CD4-positive, alpha-beta T cell treated with Interleukin-21 for 1 hour (primary cell): ENCODE measurements around the gene GARIN1A.
"Not testable (repeated sequence)": the region's sequence is repeated elsewhere in the genome, so short reads cannot be mapped to it uniquely, and the experiment has no call there.

ENCODE experiments used
- DNase-seq: peaks from one replicate; pipeline ENCODE4 v3.0.0-alpha.2; 2020

GARIN1A gene

GRCh38 chr7:128671992-128672391 is at the start of gene GARIN1A:
GARIN1A (plus strand) TSS chr7:128672292; CDS start chr7:128672398, 106 bp downstream.
- DNase-seq: no peak

GRCh38 chr7:128627124-128627523 is 45.0 kb upstream of the GARIN1A start:
- not testable (repeated sequence) for DNase-seq

- DNase-seq: not testable (repeated sequence)
Measured at GRCh38 chr7:128633915-128634314, 38.2 kb upstream of the GARIN1A start.

- not testable (repeated sequence) for DNase-seq
Measured at GRCh38 chr7:128645206-128645605, 26.9 kb upstream of the GARIN1A start.

GRCh38 chr7:128645844-128646243 is 26.2 kb upstream of the GARIN1A start:
- not testable (repeated sequence) for DNase-seq

- DNase-seq: not testable (repeated sequence)
Measured at GRCh38 chr7:128646877-128647276, 25.2 kb upstream of the GARIN1A start.

- not testable (repeated sequence) for DNase-seq
Measured at GRCh38 chr7:128651096-128651495, 21.0 kb upstream of the GARIN1A start.

GRCh38 chr7:128652606-128653005 is 19.5 kb upstream of the GARIN1A start:
- not testable (repeated sequence) for DNase-seq

GRCh38 chr7:128653197-128653596 is 18.9 kb upstream of the GARIN1A start:
- DNase-seq: not testable (repeated sequence)

- DNase-seq: not testable (repeated sequence)
Measured at GRCh38 chr7:128654080-128654479, 18.0 kb upstream of the GARIN1A start.

- DNase-seq: not testable (repeated sequence)
Measured at GRCh38 chr7:128654501-128654900, 17.6 kb upstream of the GARIN1A start.

- not testable (repeated sequence) for DNase-seq
Measured at GRCh38 chr7:128658428-128658827, 13.7 kb upstream of the GARIN1A start.

GRCh38 chr7:128660596-128660995 is 11.5 kb upstream of the GARIN1A start:
- no peak for DNase-seq

GRCh38 chr7:128661446-128661845 is 10.6 kb upstream of the GARIN1A start:
- DNase-seq: no peak

- no peak for DNase-seq
Measured at GRCh38 chr7:128662091-128662490, 10.0 kb upstream of the GARIN1A start.

GRCh38 chr7:128663223-128663622 is 8.9 kb upstream of the GARIN1A start:
- DNase-seq: not testable (repeated sequence)

GRCh38 chr7:128665057-128665456 is 7.0 kb upstream of the GARIN1A start:
- DNase-seq: no peak

GRCh38 chr7:128666200-128666599 is 5.9 kb upstream of the GARIN1A start:
- DNase-seq: no peak

GRCh38 chr7:128672927-128673517 is 930 bp downstream of the GARIN1A start:
- peak; percentile 8 for DNase-seq

GRCh38 chr7:128673571-128673970 is 1.5 kb downstream of the GARIN1A start:
- DNase-seq: no peak

GRCh38 chr7:128676665-128677064 is 4.6 kb downstream of the GARIN1A start:
- no peak for DNase-seq

- DNase-seq: no peak
Measured at GRCh38 chr7:128679920-128680319, 7.8 kb downstream of the GARIN1A start.

- no peak for DNase-seq
Measured at GRCh38 chr7:128681794-128682537, 9.9 kb downstream of the GARIN1A start.

- not testable (repeated sequence) for DNase-seq
Measured at GRCh38 chr7:128683270-128683669, 11.2 kb downstream of the GARIN1A start.
